ENCODE data around the gene DOHH.

DNA sequence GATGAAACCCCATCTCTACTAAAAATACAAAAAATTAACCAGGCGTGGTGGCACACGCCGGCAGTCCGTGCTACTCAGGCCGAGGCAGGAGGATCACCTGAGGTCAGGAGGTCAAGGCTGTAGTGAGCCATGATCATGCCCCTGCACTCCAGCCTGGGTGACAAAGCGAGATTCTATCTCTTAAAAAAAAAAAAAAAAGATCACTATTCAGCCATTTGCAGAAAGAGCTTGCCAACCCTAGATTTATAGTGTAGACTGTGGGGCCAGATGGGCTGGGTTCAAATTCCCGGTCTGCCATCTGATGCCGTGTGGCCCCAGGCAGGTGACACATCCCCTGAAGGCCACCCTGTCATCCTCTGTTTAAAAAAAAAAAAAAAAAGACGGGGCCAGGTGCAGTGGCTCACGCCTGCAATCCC lies 49.0 kb downstream of the DOHH start:
- no peak for TF ChIP-seq EZH2 (IDR thresholded peaks at IDR 0.05; ENCODE audit: low read depth, unreplicated experiment)
- TF ChIP-seq, protein P1, sequence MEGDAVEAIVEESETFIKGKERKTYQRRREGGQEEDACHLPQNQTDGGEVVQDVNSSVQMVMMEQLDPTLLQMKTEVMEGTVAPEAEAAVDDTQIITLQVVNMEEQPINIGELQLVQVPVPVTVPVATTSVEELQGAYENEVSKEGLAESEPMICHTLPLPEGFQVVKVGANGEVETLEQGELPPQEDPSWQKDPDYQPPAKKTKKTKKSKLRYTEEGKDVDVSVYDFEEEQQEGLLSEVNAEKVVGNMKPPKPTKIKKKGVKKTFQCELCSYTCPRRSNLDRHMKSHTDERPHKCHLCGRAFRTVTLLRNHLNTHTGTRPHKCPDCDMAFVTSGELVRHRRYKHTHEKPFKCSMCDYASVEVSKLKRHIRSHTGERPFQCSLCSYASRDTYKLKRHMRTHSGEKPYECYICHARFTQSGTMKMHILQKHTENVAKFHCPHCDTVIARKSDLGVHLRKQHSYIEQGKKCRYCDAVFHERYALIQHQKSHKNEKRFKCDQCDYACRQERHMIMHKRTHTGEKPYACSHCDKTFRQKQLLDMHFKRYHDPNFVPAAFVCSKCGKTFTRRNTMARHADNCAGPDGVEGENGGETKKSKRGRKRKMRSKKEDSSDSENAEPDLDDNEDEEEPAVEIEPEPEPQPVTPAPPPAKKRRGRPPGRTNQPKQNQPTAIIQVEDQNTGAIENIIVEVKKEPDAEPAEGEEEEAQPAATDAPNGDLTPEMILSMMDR (conservative IDR thresholded peaks at IDR 0.05; ENCODE audit: low read depth in 2 of 2) = no peak
- no peak for TF ChIP-seq REST (IDR thresholded peaks at IDR 0.05; ENCODE audit: unreplicated experiment)
- TF ChIP-seq POLR2AphosphoS5 (IDR thresholded peaks at IDR 0.05; ENCODE audit: low read depth) = no peak
- no peak for TF ChIP-seq ZNF114 (CRISPR knock-in tag; IDR thresholded peaks at IDR 0.05)
- TF ChIP-seq EZH2phosphoT487 (IDR thresholded peaks at IDR 0.05; ENCODE audit: unreplicated experiment) = no peak
- TF ChIP-seq JUNB (IDR thresholded peaks at IDR 0.05; ENCODE audit: unreplicated experiment) = no peak
